RWPE2 (cell line): Measurements from ENCODE around the gene CNKSR1.

Experiments used
- ATAC-seq: fragments of 200-7000 bp; cut with Tn5 transposase; 3 replicates; pipeline ENCODE4 v1.9.1; 2021; ENCODE audit warnings: low read depth
- DNase-seq: peaks from one replicate; pipeline ENCODE4 v3.0.0-alpha.2; 2020; ENCODE audit warnings: low spot score
- H3K27ac ChIP-seq: fragments of 450-650 bp; 2 replicates; pipeline ENCODE4 v1.5.1; 2017; ENCODE audit warnings: mild to moderate bottlenecking; ENCODE audit not compliant: poor library complexity, severe bottlenecking
- H3K27me3 ChIP-seq: fragments of 250-450 bp; sonication (Bioruptor Pico); 2 replicates; pipeline ENCODE4 v1.5.1; 2021; ENCODE audit warnings: mild to moderate bottlenecking, moderate library complexity; ENCODE audit not compliant: insufficient read depth, poor library complexity, severe bottlenecking
- H3K36me3 ChIP-seq: fragments of 250-450 bp; sonication (Bioruptor Pico); 2 replicates; pipeline ENCODE4 v1.5.1; 2020; ENCODE audit warnings: low read depth, mild to moderate bottlenecking, moderate library complexity
- H3K4me1 ChIP-seq: fragments of 250-450 bp; sonication (Bioruptor Pico); 2 replicates; pipeline ENCODE4 v1.5.1; 2021; ENCODE audit warnings: mild to moderate bottlenecking, moderate library complexity; ENCODE audit not compliant: insufficient read depth, poor library complexity, severe bottlenecking
- H3K4me3 ChIP-seq: fragments of 250-450 bp; sonication (Bioruptor Pico); 2 replicates; pipeline ENCODE4 v1.5.1; 2021; ENCODE audit warnings: mild to moderate bottlenecking, moderate library complexity; ENCODE audit not compliant: severe bottlenecking
- H3K9me3 ChIP-seq: fragments of 250-450 bp; sonication (Bioruptor Pico); 2 replicates; pipeline ENCODE4 v1.5.1; 2021; ENCODE audit warnings: mild to moderate bottlenecking, moderate library complexity; ENCODE audit not compliant: severe bottlenecking
- TF ChIP-seq, protein P1 (sequence below): fragments of 450-650 bp; IDR thresholded peaks from one replicate; pipeline ENCODE4 v1.5.1; 2017; ENCODE audit warnings: mild to moderate bottlenecking, moderate library complexity; ENCODE audit not compliant: poor library complexity, severe bottlenecking

The CNKSR1 gene

DNA sequence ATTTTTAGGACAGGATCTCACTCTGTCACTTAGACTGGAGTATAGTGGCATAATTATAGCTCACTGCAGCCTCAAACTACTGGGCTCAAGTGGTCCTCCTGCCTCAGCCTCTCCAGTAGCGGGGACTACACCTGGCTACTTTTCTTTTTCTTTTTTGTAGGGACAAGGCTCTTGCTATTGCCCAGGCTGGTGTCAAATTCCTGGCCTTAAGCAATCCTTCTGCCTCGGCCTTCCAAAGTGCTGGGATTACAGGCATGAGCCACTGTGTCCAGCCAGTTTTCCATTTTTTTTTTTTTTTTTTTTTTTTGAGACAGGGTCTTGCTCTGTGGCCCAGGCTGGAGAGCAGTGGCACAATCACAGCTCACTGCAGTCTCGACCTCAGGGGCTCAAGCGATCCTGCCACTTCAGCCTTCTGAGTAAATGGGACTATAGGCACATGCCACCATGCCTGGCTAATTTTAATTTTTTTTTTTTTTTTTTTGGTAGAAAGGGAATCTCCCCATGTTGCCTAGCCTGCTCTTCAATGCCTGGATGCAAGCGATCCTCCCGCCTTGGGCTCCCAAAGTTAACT is 36.1 kb downstream of the CNKSR1 start:
- Histone ChIP-seq H3K36me3 (no peaks in the 10 kb centered on the region), H3K9me3 (no peaks in the 10 kb centered on the region), H3K4me1 (no peaks in the 10 kb centered on the region), H3K4me3 (no peak overlapping the region), H3K27me3 (no peaks in the 10 kb centered on the region), H3K27ac (no peak overlapping the region)
- DNase-seq (no peak), ATAC-seq (no peak)
- TF ChIP-seq, protein P1, sequence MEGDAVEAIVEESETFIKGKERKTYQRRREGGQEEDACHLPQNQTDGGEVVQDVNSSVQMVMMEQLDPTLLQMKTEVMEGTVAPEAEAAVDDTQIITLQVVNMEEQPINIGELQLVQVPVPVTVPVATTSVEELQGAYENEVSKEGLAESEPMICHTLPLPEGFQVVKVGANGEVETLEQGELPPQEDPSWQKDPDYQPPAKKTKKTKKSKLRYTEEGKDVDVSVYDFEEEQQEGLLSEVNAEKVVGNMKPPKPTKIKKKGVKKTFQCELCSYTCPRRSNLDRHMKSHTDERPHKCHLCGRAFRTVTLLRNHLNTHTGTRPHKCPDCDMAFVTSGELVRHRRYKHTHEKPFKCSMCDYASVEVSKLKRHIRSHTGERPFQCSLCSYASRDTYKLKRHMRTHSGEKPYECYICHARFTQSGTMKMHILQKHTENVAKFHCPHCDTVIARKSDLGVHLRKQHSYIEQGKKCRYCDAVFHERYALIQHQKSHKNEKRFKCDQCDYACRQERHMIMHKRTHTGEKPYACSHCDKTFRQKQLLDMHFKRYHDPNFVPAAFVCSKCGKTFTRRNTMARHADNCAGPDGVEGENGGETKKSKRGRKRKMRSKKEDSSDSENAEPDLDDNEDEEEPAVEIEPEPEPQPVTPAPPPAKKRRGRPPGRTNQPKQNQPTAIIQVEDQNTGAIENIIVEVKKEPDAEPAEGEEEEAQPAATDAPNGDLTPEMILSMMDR, result no peak

DNA sequence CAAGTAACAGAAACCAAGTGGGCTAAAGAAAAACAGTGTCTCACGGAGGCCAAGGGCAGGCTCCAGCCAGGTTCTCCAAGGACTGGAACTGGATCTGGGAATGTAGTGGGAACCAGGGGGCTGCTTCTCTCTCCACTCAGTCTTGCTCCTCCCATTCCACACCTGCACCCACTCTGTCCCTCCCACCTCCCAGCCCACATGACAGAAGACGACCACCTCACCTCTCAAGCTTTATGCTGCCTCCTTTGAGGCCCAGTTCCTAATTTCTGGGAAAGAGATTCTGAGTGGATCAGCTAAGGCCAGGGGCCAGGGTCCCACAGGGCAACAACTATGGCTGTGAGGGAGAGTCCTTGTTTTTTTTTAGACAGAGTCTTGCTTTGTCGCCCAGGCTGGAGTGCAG is 38.0 kb downstream of the CNKSR1 start:
- Histone ChIP-seq H3K4me1 (no peaks in the 10 kb centered on the region), H3K27me3 (no peaks in the 10 kb centered on the region), H3K27ac (no peak overlapping the region), H3K9me3 (no peaks in the 10 kb centered on the region), H3K4me3 (no peak overlapping the region), H3K36me3 (no peaks in the 10 kb centered on the region)
- ATAC-seq, result no peak
- TF ChIP-seq, protein P1, result no peak
- no peak for DNase-seq

DNA sequence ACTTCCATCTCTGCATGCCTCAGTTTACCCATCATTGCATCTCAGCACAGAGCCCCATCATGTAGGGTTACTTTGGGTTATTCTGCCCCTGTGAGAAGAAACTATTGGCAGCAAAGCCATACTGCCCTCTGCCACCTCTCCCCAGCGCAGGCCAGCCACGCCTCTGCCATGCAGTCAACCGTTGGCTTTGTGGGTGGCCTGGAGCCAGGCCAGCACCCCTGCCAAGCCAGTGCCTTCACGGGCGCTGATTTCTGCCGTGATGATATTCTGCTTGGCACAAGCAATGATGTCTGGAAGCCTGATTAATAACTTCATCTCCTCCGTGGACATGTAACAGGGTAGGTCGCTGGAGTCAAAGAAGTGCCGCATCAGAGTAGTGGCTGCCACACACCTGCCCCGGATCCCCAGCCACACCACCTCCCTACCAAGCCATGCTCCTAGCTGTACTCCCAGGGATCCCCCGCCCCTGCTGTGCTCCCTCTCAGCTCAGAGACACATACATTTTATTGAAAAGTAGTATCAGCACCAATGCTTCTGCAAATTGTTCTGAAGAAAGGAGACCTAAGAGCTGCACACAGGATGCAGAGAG is 41.7 kb downstream of the CNKSR1 start:
- TF ChIP-seq, protein P1, result no peak
- no peaks in the 10 kb centered on the region for H3K9me3 ChIP-seq
- no peaks in the 10 kb centered on the region for H3K4me1 ChIP-seq
- H3K27me3 ChIP-seq, result no peaks in the 10 kb centered on the region
- no peaks in the 10 kb centered on the region for H3K36me3 ChIP-seq
- no peak overlapping the region for H3K27ac ChIP-seq
- no peak for ATAC-seq
- no peak for DNase-seq
- no peak overlapping the region for H3K4me3 ChIP-seq

DNA sequence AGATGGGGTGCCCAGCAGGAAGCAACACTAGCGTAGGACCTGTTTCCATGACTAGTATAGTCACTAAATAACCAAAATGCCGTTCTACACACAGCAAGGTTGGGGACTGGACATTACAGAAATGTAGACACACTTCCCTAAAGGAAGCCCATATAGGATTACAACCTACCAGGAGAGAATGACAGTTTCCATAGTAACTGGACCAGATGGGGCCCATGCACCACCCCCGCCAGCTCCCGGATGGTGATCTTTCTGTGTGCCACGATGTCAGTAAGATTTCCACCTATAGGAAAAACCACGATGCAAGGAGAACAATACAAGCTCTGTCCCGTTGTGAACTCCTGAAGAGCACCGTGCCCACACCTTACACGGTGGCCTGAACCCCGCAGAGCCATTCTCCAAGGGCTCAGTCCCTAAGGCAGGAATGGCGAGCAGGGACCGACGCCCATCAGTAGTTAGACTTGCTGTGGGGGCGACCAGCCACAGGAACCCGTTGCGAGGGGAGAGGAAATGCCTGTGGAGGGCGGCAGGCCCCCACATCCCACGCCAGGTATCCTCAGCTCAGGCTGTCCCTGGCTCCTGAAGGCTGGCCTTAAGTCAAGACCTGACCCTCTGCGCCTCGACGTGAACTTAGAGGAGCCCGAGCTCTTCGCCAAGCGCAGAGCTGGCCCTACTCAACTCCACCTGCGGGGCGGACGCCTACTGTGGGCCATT is 43.1 kb downstream of the CNKSR1 start:
- no peaks in the 10 kb centered on the region for H3K4me1 ChIP-seq
- TF ChIP-seq, protein P1, result no peak
- no peaks in the 10 kb centered on the region for H3K36me3 ChIP-seq
- DNase-seq, result no peak
- H3K27ac ChIP-seq, result no peak overlapping the region
- ATAC-seq, result no peak
- H3K27me3 ChIP-seq, result no peaks in the 10 kb centered on the region
- no peak overlapping the region for H3K4me3 ChIP-seq
- no peaks in the 10 kb centered on the region for H3K9me3 ChIP-seq

DNA sequence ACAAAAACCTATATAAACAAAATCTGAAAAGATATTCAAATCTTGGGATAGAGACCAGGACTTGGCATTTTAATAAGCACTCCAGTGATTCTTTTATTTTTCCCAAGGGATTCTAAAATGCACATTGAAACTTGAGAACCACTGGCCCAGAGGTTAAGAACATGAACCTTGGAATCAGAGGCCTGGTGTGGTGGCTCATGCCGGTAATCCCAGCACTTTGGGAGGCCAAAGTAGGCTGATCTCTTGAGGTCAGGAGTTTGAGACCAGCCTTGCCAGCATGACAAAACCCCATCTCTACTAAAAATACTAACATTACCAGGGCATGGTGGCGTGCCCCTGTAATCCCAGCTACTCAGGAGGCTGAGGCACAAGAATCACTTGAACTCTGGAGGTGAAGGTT is 43.8 kb downstream of the CNKSR1 start:
- ATAC-seq (no peak), DNase-seq (no peak)
- Histone ChIP-seq H3K9me3 (no peaks in the 10 kb centered on the region), H3K4me3 (no peak overlapping the region), H3K4me1 (no peaks in the 10 kb centered on the region), H3K27me3 (no peaks in the 10 kb centered on the region), H3K36me3 (no peaks in the 10 kb centered on the region), H3K27ac (no peak overlapping the region)
- TF ChIP-seq, protein P1, result no peak
